RPMI7951 (cell line): ENCODE data around the gene P2RX7. TPM values are rescaled to one million over a fixed set of nuclear protein-coding genes. Genes with fewer than 3 reads are reported as not detected.
"Not testable (repeated sequence)": the region's sequence is repeated elsewhere in the genome, so short reads cannot be mapped to it uniquely, and the experiment has no call there.

Experiments
- DNase-seq: peaks from one replicate; pipeline ENCODE4 v3.0.0-alpha.2; 2012; ENCODE audit warnings: low read depth
- total RNA-seq: library from RNA; depleted of rRNA; stranded (reverse); fragments of >200 nt; shearing (Covaris generic); gene quantifications from 2 replicates; pipeline ENCODE4 v1.2.3, GENCODE V29; 2014

Gene P2RX7
- total RNA-seq, 1 experiment from 2014 or later, result 5.0 TPM

DNA sequence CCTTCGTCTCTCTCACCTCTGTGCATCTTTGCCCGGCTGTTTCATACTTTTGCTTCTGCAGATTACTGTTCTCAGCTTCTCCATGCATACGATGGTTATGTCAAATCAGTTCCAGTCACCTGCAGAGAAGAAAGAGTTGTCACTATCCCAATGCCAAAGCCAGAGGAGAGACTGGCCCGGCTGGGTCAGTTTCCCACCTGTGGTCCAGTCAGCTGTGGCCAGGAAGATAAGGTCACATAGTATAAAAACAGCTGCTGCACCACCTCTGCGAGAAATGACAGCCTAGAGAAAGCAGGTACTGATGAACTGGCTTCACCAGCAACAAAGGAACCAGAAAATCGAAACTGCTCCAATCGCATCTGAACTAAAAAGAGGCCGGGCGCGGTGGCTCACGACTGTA lies 70.8 kb downstream of the P2RX7 start:
- no peak for DNase-seq

DNA sequence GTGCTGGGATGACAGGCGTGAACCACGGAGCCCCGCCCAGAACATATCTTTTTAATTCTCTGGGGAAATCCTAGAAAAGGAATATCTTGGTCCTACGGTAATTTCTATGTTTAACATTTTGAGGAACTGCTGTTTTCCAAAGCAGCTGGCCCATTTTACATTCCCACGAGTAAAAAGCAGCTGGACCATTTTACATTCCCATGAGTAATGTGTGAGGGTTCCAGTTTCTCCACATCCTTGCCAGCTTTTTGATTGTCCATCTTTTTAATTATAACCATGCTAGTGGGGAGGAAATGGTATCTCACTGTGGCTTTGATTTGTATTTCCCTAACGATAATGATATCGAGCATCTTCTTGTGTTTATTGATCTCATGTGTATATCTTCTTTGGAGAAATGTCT lies 72.8 kb downstream of the P2RX7 start:
- DNase-seq, result no peak

DNA sequence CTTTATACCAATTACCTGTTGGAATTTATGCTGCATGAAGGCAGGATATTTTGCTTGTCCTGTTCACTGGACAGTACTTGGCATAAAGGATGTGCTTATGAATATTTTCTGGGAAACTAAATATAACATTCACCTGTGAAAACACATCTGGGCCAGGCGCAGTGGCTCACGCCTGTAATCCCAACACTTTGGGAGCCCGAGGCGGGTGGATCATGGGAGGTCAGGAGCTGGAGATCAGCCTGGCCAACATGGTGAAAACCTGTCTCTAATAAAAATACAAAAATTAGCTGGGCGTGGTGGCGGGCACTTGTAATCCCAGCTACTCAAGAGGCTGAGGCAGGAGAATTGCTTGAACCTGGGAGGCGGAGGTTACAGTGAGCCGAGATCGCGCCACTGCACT lies 75.9 kb downstream of the P2RX7 start:
- DNase-seq, result not testable (repeated sequence)

DNA sequence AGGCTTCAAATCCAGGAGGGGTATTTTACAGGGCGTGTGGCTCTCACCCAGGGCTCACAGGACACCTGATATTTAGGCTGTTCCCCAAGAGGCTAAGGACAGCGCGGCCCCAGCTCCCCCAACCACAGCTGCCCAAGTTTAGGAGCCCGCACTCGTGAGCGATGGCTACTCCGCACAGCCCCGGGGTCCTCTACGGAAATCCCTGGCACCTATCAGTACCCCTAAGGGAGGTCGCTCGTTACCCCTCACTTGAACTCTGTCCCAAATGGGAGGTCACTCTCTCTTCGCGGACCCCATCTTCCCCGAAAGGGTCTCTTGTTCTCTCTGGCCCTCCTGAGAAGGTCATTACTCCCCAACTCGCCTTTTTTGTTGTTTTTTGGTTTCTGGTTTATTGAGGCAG lies 76.5 kb downstream of the P2RX7 start:
- DNase-seq, result no peak

DNA sequence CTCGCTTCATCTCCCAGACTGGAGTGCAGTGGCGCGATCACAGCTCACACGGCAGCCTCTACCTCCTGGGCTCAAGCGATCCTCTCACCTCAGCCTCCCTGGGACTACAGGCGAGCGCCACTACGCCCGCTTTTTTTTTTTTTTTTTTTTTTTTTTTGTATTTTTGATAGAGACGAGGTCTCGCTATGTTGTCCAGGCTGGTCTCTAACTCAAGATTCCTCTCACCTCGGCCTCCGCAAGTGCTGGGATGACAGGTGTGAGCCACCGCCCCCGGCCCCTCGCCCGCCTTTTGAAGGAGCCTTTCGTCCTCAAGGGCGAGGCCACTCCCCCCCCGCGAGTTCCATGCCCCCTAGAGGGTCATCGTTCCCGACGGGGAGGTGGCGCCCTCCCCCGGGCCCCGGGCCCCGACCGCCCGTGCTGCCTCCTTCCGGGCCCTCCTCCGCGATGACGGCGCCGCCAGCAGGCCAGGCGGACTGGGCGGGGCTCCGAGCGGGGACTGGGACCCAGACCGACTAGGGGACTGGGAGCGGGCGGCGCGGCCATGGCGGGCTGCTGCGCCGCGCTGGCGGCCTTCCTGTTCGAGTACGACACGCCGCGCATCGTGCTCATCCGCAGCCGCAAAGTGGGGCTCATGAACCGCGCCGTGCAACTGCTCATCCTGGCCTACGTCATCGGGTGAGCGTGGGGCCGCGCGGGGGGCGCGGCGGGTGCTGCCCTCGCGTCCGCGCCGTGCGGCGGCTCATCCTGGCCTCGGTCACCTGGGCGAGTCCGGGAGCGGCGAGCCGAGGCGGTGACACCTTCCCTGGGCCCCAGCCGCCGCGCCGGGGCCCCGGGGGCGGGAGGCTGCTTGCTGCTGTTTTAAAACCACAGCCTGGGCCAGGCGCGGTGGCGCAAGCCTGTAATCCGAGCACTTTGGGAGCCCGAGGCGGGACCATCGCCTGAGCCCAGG lies 77.2 kb downstream of the P2RX7 start, which contains the start of gene P2RX4:
Gene P2RX4, plus strand, starts transcription at position 506 of the 949 bp plus-strand sequence. Its CDS starts 36 bp downstream, at position 542.
- DNase-seq, result peak; percentile 64

DNA sequence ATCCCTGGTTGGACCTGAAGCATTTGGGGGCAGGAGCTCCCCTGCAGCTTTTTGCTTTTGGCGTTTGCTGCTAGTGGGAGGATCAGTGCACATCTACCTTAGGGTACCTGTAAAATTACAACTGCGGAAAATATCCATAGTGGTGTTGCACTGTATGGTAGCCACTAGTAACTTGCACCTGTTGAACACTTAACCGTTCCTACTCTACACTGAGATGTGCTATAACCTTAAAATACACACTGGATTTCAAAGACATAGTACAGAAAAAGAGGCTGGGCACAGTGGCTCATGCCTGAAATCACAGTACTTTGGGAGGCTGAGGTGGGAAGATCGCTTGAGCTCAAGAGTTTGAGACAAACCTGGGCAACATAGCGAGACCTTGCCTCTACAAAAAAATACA lies 80.2 kb downstream of the P2RX7 start:
- DNase-seq, result no peak

DNA sequence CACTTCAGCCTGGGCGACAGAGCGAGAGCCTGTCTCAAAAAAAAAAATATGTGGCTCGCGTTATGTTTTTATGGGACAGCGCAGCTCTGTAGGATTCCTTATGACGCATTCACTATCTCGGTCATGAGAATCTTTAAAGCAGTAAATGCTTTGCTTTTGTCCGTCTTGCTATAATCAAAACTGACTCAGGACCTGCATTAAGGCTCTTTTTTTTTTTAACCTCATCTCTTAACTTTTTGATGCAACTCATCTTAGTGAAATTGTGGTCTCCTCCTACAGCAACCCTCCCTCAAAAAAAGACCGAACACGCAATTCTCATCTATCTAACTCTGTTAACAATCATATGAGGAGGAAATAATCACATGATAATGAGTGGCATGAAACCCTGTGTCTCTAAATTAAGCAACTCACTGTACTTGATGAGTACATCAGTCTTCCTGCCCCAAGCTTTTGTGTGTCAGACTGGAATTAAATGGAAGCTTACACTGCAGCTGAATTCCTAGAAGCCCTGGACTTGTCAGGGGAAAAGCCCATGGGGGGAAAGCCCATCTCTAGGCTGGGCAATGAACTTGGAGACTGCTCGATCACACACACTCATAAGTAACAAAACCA lies 81.6 kb downstream of the P2RX7 start:
- peak; percentile 68 for DNase-seq

DNA sequence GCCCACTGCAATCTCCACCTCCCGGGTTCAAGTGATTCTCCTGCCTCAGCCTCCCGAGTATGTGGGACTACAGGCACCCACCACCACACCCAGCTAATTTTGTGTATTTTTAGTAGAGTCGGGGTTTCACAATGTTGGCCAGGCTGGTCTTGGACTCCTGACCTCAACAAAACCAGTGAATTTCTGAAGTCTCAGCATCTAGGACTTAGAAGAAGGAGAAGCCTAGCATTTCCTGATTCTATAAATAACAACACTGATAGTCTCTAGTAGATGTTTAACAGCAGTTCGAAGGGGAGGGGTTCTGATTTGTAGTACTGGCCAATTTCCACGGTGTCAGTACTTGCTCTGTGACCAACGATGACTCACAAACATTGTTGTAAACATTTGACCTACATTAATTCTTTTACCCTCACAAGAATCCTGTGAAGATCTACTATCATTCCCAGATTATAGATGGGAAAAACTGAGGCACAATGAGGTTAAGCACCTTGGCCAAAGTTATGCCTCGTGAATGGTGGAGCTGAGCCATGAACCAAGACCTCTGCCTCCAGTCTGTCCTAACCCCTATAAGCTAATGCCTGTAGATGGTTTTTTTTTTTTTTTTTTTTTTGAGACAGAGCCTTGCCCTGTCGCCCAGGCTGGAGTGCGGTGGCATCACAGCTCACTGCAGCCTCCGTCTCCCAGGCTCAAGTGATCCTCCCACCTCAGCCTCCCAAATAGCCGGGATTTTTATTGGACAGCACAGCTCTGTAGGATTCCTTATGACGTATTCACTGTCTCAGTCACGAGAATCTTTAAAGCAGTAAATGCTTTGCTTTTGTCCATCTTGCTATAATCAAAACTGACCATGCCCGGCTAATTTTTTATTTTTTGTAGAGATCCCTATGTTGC lies 82.4 kb downstream of the P2RX7 start:
- peak; percentile 86 for DNase-seq

DNA sequence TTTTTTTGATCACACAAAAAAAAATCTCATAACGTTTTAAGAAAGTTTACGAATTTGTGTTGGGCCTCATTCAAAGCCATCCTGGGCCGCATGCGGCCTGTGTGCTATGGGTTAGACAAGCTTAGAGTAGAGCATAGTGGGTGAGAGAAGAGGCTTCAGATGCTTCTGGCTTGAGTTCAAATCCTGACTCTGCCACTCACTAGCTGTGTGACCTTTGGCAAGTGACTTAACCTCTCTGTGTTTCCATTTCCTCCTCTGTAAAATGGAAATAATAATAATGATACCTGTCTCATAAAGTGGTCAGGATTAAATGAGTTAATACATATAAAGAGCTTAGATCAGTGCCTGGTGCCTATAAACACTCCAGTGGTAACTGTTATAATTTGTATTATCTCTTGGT lies 83.4 kb downstream of the P2RX7 start:
- no peak for DNase-seq

DNA sequence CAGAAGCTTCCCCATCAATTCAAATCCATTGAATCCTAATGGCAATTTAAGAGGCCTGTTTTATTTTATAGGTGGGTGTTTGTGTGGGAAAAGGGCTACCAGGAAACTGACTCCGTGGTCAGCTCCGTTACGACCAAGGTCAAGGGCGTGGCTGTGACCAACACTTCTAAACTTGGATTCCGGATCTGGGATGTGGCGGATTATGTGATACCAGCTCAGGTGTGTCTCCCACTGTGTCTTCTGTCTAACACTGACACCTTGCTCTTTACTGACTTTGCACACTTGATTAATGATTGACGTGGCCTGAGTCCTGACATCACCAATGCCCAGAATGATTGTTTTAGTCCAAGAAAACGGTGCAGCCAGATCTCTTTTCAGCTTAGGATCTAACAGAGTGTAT lies 84.4 kb downstream of the P2RX7 start:
- no peak for DNase-seq

DNA sequence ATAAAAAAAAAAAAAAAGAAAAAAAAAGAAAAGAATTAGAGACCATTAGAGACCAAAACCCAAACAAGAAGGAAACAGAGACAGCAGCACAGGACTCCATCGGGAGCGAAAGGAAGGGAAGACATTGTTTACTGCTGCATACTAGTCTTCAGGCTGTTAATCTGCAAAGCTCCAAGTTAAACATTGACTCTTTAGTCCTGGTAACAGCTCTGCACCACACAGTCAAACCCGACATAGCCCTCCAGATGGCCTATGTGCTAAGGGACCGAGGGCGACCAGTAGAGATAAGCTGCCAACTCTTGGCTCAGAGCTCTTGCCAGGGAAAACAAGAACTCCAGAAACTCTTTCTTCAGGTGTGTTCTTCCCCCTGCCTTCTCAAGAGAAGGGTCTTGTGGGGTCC lies 85.1 kb downstream of the P2RX7 start:
- no peak for DNase-seq

DNA sequence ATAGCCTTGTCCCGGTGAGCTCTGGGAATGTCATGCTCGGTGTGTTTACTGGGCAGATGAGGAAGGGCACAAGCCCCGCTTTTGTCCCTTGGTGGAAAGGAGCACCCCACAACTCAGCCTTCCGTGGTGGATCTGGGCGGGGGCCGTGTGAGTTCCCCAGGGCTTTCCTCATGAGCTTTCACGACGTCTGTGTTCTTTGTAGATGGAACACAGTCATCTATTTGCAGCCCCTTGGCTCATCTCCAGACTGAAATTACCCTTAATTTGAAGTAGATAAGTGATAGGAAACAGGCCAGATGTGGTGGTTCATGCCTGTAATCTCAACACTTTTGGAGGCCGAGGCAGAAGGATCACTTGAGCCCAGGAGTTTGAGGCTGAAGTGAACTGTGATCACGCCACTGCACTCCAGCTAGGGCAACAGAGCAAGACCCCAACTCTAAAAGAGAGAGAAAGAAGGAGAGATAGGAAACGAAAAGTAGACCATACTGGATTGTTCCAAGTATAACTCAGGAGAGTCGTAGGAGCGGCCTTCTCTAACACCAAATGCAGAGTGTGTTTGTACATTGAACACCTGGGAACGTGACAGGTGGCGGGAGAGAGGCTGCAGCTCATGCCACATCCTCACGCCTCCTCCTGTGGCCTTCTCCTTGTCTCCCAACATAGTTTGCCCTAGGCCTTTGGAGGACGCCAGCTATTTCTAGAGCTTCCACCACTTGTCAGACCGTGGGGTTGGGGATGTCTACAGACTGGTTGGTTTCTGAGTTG lies 86.1 kb downstream of the P2RX7 start:
- no peak for DNase-seq

DNA sequence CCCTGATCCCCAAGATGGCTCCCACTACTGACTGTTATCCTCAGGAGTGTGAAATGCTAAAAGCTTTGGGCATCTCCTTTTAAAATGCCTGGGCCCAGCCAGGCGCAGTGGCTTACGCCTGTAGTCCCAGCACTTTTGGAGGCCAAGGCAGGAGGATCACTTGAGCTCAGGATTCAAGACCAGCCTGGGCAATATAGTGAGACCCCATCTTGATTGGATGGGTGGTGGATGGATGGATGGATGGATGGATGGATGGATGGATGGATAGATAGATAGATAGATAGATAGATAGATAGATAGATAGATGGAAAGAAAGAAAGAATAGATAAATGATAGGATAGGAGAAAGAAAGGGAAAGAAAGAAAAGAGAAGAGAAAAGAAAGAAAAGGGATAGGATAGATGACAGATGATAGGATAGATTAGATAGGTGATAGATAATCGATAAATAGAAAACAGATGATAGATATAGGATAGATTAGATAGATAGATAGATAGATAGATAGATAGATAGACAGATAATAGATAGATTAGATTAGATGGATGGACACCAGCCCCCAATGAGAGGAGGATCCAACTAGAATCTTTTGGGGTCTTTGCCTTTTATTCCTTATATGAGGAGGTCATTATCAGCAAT lies 86.8 kb downstream of the P2RX7 start:
- no peak for DNase-seq

DNA sequence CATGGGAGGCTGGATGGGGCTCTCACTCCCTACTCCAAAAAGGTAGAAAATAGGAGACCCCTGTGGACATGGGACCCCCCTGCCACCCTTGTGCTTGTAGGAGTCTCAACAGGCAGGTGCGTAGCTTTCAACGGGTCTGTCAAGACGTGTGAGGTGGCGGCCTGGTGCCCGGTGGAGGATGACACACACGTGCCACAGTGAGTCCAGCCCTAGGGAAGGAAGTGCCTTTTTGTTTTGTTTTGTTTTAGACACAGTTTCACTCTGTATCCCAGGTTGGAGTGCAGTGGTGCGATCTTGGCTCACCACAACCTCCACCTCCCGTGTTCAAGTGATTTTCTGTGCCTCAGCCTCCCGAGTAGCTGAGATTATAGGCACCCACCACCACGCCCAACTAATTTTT lies 90.2 kb downstream of the P2RX7 start:
- no peak for DNase-seq

DNA sequence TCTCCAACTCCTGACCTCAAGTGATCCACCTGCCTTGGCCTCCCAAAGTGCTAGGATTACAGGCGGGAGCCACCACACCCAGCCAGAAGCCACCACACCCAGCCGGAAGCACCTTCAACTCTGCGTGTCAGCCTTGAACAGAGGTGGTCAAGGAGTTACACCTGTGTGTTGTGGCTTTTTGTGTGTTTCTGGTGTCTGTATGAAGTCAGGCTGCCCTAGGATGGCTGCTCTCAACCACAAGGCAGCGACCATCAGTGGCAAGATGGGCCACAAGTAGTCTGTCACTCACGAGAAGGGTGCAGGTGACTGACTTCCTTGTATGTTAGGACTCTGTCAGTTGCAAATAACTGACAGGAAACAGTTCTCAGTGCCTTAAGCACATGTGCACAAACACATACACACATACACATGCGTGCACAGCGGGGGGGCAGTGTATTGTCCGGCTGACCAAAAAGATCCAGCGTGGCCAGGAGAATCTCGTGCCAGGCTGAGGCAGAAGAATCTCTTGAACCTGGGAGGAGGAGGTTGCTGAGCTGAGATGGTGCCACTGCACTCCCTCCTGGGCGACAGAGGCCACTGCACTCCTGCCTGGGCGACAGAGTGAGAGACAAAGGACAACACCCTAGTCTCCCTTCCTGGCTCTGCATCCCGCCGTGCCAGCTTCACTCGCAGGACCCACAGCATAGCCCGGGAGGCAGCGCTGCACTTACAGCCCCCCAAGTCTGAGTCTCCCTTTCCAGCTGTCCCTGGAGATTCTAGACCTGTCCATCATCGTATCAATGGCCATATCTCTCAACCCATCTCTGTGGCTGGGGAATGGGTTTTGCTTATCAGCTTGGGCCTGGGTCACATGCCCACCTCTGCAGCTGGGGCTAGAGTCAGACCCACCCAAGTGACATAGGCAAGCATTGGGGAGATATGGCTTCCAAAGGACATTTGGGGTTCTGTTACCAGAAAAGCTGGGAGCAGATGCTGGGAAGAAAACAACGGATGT lies 90.9 kb downstream of the P2RX7 start:
- no peak for DNase-seq

DNA sequence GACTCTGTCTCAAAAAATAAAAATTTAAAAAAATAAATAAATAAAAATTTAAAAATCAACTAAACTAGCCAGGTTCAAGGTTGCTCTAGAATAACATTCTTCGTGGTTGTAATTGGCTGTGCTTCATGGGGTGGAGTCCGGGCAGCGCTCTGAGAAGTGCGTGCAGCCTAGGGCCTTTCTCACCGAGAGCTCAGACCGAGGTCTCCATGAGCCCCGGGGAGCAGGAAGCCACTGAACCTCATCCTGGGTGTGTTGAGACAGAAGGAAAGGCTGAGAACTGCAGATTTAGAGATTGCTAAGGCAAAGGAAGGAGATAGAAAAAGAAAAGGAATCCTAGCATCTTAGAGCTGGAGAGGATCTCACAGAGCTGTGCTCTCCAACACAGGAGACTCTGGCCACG lies 91.9 kb downstream of the P2RX7 start:
- no peak for DNase-seq

DNA sequence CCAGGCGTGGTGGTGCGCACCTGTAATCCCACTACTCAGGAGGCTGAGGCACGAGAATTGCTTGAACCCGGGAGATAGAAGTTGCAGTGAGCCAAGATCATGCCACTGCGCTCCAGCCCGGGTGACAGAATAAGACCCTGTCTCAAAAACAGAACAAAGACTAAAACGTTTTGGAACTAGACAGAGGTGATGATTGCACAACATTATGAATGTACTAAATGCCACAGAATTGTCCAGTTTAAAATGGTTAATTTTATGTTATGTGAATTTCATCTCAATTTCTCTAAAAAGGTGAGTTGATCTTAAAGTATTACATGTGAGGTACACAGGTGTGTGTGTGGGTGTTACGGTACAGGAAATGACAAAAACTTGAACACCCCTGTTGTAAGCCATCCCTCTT lies 93.7 kb downstream of the P2RX7 start:
- no peak for DNase-seq

DNA sequence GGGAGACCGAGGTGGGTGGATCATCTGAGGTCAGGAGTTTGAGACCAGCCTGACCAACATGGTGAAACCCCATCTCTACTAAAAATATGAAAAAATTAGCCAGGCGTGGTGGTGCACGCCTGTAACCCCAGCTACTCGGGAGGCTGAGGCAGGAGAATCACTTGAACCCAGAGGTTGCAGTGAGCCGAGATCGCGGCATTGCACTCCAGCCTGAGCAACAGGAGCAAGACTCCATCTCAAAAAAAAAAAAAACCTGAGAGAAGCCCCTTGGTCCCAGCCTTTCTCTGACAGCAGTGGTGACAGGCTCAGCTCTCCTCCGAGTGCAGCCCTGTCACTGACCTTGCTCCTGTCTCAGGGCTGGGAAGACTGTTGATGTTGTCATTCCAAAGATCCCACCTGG lies 94.2 kb downstream of the P2RX7 start:
- not testable (repeated sequence) for DNase-seq

DNA sequence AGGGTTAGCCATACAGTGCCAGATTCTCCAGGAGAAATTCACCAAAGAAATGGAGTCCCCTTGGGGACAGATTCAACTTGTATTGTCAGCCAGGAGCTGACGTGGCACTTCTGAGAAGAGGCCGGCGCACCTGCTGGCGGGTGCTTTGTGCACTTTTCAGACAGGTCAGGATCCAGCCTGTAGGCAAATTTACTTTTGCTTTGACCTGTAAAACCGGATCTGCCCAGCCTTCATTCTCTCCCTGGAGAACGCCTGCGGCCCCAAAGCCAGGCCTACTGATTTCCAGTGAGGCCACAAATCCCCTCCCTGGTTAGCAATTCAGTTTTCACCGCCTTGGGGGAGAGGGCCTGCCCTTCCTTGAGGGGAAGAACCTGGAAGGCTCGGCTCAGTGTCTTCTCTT lies 94.6 kb downstream of the P2RX7 start:
- DNase-seq, result no peak
